Posterior cingulate gyrus (tissue), 11 donors: ENCODE data around the gene OXER1.

Experiments used
- DNase-seq, 10 donors: peaks; one replicate each; pipeline versions ENCODE4 v3.0.0 to v3.0.0-alpha.2; 2020 to 2021; ENCODE audit warnings: mixed read lengths in 3 of 10
- intact Hi-C: fragments of 100-400 bp; cut with DNase I; formaldehyde crosslinking; loops from one replicate; pipeline ENCODE4 v1.15.1; 2023

OXER1 gene

DNA sequence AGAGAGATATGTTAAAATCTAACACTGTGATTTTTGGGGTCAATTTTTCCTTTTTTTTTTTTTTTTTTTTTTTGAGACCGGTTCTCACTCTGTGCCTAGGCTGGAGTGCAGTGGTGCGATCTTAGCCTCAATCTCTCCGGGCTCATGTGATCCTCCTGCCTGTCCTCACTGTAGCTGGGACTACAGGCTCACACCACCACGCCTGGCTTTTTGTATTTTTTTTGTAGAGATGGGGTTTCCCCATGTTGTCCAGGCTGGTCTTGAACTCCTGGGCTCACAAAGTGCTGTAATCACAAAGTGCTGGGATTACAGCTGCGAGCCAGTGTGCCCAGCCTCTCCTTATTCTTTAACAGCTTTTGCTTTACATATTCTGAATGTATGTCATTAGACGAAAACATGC, 31.3 kb upstream of the OXER1 start:
- intact Hi-C loops: loop anchor here (10.0 kb wide), 1 partner anchor 290 kb away; no protein-coding TSS in a partner anchor
- peak in 1 of 10 donors; percentile 48 for DNase-seq

DNA sequence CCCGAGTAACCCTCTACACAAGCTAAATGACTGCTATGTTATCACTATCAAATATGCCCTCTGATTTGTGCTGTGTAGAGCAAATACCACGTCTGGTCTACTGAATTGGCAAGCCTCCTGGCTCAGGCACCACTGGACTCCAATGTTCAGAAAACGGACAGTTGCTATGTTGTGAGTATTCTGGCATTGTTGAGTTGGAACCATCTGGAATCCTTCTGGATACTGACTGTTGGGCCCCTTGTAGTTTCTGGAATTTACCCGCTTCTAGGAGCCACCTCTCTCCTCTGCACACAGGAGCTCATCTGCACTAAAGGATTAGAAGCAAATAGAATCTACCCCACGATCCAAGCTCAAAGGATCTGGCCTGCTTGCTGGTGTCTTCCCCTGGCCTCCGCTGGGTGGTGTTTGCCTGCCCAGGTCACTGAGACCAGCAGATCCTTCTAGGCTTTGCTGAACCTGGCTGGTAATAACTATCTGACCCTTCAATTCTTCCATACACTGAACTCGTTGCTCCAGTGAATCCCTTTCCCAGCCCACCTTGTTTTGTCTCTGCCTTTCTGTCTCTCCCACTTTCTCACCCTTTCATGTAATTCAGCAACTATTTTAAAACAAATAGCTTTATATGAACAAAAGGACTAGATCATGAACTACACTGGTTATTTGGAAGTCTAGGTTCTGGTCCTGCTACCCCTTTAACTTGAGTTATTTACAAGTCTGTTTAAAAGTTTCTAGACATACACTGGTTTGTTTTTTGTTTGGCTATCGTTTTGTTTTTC, 30.5 kb upstream of the OXER1 start:
- intact Hi-C loops: loop anchor here (10.0 kb wide), 1 partner anchor 290 kb away; no protein-coding TSS in a partner anchor
- DNase-seq: peak in 1 of 10 donors; percentile 48

DNA sequence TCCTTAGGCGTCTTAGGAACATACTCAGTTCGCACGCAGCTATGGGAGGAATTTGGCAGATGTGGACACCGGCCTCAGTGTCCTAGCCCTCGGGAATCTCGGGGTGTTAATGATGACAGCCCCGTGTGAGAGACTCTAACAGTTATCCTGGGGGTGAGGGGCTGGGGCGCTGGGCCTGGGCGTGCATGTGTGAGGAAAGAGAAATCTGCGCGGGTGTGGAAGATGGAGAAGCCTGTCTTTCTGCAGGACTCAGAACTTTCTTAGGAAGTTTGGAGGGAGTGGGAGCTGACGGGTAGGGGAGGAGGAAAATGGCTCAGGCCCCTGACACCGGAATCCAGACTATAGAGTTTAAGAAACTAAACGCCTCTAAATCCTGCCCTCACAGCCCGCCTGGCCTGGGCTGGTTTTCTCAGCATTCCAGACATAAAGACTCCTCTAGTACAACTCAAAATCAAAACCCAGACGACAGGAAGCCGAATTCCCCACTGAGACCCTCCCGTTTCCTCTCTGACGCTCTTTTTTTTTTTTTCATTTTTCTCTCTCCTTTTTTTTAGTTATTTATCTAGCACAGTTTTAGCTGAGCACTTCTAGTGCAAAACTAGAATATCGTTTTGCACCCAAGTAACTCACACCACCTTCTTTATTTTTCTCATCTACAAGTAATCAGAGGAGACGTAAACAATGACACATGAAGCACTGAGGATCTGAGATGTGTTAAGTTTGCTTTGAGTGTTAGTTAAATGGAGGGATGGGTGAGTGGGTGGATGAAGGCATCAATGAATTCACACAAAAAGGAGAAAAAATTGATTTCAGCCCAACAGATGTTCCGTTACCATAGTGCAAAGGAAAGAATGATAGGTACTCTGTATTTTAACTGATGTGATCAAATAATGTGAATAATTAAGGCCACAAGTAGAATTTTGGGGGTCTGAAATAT, 29.7 kb upstream of the OXER1 start:
- peak in 1 of 10 donors; percentile 59 for DNase-seq
- intact Hi-C loops: loop anchor here (10.0 kb wide), 1 partner anchor 289 kb away; no protein-coding TSS in a partner anchor

DNA sequence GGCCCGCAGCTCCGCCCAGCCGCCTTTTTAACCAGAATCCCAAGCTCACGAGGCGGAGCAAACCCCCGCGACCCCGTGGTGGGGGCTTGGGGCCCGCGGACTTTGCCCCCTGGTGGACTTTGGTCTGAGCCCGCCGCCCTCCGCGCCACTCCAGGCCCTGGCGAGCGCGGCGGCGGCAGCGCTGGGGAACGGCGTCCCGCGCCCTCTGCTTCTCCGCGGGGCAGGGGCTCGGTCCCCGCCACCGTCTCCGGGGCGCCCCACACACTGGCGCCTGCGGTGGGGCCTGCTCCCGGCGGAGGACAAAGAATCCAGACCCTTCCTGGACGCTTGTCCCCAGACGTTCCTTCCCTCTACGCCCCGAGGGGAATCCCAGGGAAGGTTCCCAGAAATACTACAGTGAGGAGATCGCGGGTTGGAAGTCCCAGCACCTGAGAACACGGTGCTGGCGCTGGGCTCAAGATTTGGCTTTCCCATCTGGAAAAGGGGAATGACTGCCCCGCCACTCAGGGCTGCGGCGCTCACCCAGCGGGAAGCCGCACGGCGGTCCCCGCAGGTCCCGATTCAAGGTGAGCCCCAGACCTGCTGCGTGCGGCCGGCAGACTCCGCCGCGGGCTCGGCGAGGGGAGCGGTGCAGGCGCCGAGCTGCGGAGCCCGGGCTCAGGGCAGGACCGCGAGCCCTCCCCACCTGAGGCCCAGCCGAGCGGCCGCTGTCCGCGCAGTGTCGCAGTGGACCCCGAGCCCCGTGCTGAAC, 28.8 kb upstream of the OXER1 start, which contains the start of gene HAAO:
HAAO (minus strand) TSS at position 1 of the 751 bp plus-strand sequence. CDS start 47 bp downstream, outside the sequence.
- intact Hi-C loops: loop anchor here (10.0 kb wide), 1 partner anchor 288 kb away; no protein-coding TSS in a partner anchor
- DNase-seq: peak in 2 of 10 donors; percentile 56 to 74

DNA sequence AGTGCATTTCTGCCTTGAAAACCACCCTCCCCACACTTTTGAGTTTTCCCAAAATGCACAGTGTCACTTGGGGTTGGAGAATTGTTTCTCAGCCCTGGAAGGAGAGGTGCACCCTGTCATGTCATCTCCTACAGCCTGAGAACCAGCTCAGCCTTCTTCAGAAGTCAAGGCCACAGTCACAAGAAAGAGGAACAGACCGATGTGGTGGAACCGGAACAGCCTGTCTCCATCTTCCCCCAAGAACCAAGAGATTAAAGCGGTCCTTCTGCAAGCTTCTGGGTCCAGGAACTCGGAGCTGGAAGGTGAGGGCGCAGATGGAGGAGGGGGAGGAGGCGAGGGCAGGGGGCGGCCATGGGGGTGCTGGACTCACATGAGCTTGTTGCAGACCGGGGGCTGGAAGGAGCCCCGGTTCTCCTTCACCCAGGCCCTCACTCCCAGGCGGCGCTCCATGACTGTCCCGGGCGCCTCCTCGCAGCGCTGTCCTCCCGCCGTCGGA, 28.2 kb upstream of the OXER1 start:
- peak in 2 of 10 donors; percentile 23 to 73 for DNase-seq
- intact Hi-C loops: loop anchor here (10.0 kb wide), 1 partner anchor 287 kb away; no protein-coding TSS in a partner anchor

DNA sequence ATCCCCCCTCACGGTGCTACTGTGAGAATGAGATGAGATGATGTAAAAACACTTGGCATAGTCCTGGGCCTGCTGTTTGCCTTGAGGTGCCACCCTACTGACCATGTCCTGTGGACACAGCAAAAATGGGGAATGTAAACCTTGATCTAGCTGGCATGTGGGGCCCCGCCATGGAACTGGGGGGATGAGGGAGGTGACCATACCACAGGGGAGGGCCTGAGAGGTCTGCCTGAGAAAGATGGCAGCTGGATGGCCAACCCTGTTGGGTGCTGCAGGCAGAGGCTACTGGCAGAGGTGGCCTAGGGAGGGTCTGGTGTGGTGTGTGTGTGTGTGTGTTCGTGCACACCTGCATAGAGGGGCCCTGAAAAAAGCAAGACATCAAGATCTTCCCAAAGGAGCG, 27.7 kb upstream of the OXER1 start:
- intact Hi-C loops: loop anchor here (10.0 kb wide), 1 partner anchor 287 kb away; no protein-coding TSS in a partner anchor
- DNase-seq: peak in 1 of 10 donors; percentile 38

DNA sequence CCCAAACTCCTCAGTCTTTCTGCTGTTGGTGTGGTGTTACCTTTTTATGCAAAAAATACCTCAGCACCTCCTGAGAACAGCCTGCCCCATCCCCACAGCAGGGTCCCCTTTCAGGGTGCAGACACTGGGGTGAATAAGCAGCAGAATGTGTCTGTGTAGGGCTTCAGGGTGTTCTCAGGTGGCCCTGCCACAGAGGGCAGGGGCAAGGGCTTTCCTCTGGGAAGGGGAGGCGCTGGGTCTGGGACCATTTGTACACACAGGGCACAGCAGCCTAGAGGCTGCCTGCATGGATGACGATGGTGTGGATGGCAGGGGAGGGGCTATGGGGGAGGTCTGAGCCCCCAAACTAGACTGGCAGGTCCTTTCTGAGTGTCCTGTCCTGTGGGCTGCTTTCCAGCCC, 25.8 kb upstream of the OXER1 start:
- intact Hi-C loops: loop anchor here (10.0 kb wide), 1 partner anchor 285 kb away; no protein-coding TSS in a partner anchor
- DNase-seq: peak in 1 of 10 donors; percentile 30

DNA sequence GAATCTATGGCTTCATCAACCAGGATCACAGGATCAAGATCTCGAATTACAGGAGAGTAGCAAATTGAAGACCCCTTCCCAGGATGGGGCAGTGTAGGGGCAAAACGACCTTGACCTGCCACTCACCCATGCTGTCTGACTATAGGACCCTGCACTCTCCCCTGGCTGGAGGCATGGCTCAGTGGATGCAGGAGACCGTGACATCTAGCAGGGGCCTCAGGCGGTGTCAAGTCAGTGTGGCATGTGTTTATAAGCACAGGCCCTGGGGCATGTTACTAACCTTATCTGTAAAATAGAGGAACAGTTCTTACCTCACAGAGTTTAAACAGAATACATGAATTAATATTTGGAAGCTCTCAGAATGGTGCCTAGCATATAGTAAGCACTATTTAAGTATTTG, 24.9 kb upstream of the OXER1 start:
- intact Hi-C loops: no loop called here

DNA sequence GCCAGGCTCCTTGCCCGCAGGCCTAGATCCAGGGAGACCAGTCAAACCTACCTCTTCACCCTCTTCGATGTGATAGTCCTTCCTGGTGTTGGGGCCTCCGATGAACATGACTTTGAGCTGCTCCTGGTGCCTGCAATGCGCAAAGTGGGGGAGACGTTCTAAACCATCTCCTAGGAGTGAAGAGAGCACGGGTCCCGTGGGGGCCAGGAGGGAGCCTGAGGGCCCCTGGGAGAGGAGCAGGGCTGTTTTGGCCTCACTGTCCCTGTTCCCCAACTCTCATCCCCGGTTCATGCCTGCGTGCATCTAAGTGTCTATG, 24.5 kb upstream of the OXER1 start:
- intact Hi-C loops: no loop called here
- DNase-seq: peak in 1 of 10 donors; percentile 62

More for the DNA sequence above, 24.9 kb upstream of the OXER1 start:
- DNase-seq: peak in 1 of 10 donors; percentile 64

DNA sequence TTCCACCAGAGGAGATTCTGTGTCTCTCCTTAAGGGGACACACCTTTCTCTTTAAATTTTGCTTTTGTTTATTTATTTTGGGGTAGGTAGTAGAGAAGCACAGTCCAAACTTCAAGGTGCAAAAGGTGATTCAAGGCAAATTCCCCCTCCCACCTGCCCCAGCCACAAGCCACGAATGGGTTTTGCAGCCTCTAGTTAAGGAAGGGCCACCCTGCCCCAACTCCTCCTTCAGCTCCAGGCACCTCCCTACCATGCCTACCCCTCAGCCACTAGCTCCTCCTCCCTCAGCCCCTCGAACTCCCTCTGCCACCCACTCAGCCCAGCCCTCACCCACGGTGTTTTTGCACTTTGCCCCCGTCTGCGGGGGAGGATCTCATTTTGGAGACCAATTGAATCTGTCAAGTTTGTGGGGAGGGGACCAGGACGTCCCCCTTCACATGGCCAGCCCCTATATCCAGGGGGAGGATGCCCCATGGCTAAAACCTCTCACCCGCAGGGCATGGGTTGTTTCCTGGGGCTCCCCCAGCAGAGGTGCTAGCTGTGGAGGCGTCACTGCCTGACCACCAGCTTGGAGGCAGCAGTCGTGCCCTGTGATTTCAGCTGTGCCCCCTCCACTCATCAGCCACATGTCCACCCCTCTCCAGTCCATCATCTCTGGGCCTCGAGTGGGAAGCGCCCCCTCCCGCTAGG, 24.0 kb upstream of the OXER1 start:
- intact Hi-C loops: no loop called here
- DNase-seq: peak in 1 of 10 donors; percentile 37

DNA sequence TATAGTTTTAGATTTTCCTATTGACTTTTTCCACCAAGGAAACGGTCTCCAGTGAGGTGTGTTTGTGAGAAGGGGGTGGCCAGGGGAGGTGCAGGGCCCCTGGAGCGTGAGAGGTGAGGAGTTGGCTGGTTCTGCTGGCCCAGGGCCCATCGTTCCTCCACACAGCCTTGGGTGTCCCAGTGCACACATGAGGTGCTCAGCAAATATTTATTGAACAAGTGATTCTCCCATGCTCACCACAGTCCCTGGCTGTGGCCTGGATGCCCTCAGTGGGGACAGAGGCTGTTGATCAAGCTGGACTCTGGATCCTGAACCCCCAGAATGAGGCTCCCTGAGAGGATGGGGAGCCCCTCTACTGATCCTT, 23.5 kb upstream of the OXER1 start:
- intact Hi-C loops: no loop called here
- DNase-seq: peak in 2 of 10 donors; percentile 18 to 47

DNA sequence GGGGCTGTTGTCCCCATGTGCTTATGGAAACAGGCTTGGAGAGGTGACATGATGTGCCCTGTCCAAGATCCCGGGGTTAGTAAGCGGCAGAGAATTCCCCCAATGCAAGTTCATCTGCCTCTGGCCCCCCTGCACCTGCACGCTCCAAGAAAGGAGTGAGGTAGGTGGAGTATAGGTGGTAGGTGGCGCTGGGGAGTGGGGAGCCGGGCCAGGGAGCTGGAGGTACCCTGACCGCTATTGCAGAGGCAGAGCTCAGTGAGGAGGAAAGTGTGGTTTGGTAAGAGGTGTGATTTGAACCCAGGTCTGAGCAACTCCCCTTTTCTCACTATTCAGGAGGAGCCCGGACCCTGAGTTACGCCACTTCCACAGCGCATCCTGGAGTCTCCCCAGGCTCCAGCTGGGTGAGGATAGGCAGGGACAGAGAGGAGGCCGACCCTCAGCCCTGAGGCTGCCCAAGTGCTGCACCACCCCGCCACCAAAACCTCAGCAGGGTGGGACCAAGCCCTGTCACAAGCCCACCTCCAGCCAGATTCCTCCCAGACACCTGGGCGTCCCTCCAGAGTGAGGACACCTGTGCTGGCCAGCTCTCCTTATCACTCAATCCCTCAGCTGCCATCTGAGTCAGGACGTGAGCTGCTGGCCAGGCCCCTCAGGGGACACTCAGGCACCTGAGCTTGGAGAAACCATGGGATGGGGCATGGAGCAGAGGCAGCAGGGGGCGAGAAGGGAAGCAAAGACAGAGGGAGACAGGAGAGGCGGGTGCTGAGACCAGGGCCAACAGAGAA, 22.8 kb upstream of the OXER1 start:
- intact Hi-C loops: no loop called here
- peak in 1 of 10 donors; percentile 62 for DNase-seq

DNA sequence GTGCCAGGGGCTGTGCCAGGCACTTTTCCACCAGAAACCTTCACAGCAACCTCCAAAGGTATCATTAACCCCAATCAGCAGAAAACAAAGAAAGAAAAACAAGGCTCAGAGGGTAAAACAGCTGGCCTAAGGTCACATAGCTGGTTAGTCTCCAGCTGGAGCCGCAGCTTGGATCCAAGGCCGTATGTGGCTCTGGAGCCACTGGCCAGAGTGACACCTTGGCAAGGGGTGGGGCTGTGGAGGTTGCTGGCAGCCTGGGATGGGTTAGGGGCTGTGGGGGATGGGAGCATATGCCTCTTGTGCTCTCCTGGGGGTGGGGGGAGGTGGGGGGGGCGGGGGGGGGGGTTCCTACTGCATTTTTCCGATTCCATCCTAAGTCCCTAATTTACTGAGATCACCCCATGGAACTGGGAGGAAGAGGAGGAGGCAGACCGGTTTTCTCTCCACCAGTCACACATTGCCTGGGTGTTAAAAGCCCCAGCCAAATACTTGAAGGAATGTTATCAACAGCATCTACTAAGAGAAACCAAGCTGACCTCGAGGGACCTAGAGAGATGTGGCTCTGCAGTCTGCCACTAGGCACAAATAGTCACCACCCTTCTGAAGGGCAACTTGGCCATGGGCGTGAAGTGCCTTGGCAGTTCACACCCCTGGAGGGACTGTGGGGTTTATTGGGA, 20.4 kb upstream of the OXER1 start:
- intact Hi-C loops: no loop called here
- DNase-seq: peak in 1 of 10 donors; percentile 31

DNA sequence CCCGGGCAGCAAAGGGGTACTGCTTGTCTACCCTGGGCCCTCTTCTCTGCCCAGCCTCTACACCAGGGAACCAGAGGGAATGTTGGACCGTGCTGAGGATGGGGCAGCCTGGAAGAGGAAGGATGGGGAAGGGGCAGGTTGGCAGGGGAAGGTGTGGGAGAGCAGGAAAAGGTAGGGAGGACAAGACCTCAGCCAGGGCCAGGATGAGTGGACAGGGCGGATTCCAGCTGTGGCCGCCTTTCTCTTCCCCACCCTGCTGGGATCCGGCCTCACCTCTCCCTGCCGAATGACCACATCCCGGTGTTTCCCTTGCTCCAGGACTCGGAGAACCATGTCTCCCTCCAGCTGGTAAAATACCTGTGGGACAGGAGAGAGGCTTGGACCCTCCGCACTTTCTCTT, 19.6 kb upstream of the OXER1 start:
- peak in 2 of 10 donors; percentile 29 to 64 for DNase-seq
- intact Hi-C loops: no loop called here

DNA sequence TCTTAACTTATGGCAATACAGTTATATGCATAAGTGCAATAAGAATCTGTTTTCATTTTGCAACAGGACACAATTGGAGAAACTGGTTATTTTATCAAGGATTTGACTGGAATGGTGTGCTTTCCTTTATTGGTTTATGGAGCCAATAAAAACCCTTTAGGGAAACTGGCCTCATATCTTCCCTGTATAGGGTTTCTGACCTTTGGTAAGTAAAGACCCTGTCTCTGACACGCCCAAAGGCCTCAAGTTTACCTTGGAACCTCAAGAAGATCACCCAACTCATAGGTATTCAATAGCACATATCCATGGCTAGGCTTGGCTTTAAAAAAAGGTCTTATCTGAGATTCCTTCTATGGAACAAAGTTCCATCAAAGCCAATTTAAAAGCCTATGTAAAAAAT, 17.2 kb upstream of the OXER1 start:
- no peak for DNase-seq
- intact Hi-C loops: no loop called here

DNA sequence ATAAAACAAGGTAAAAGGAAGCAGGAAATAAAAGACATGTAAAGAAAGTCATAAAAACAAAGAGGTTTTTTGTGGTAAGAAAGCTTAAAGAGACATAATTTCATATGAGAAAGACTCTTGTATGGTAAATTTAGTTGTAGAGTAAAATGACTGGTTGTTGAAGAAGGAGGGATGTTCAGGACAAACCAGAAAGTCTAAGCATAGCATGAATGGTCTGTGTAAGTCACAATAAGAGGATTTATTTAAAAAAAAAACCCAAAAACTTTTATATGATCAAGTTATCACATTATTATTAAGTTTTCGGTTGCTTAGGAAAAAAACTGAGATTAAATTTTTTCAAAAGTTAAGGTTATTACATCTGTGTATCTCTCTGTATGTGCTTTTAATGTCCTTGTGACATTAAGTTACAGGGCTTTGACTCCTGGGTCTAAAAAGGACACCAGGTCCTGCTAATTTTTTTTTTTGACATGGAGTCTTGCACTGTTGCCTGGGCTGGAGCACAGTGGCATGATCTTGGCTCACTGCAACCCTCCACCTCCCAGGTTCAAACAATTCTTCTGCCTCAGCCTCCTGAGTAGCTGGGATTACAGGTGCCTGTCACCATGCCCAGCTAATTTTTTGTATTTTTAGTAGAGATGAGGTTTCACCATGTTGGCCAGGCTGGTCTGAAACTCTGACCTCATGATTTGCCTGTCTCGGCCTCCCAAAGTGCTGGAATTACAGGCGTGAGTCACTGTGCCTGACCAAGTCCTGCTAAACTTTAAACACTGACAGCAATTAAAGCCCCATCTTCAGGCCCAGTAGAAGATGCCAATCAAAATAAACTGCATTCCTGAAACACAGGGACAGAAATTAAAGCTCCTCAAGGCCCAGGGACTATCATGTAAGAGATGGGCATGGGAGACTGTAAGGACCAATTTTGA, 14.2 kb upstream of the OXER1 start:
- peak in 1 of 10 donors; percentile 39 for DNase-seq
- intact Hi-C loops: no loop called here

DNA sequence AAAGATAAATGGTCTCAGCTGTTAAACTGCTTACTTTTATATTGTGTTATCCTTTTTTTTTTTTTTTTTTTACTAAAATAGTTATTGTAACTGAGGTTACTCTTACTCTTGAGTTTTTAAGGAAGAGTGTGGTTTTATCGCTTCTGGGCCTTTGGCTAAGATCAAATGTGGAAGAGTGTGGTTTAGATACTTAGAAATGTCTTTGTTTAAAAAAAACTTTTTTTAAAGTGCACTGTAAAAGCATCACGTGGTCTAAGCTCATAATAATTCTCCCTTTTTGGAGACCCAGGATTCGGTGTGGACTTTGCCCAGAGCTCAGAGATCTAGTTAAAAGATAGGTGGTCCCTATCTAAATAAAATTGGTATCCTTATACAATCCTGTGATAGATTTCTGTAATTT, 11.9 kb upstream of the OXER1 start:
- no peak for DNase-seq
- intact Hi-C loops: no loop called here
